HG03378 (cell line): Measurements from ENCODE around the gene SBK2.

ENCODE experiments used
- ATAC-seq: cut with Tn5 transposase; IDR thresholded peaks from one replicate; pipeline ENCODE4 v1.9.1; 2021; ENCODE audit warnings: mild to moderate bottlenecking, moderate library complexity; ENCODE audit not compliant: unreplicated experiment

The SBK2 gene

GRCh38 chr19:55559684-55560083, 22.8 kb upstream of the SBK2 start:
- no peak for ATAC-seq

- no peak for ATAC-seq
Measured at GRCh38 chr19:55554741-55555152, 17.8 kb upstream of the SBK2 start.

- no peak for ATAC-seq
Measured at GRCh38 chr19:55554302-55554701, 17.4 kb upstream of the SBK2 start.

- ATAC-seq, result no peak
Measured at GRCh38 chr19:55553217-55554182, 16.6 kb upstream of the SBK2 start.

GRCh38 chr19:55552620-55553019, 15.7 kb upstream of the SBK2 start:
- ATAC-seq, result no peak

- ATAC-seq, result no peak
Measured at GRCh38 chr19:55552206-55552605, 15.3 kb upstream of the SBK2 start.

- no peak for ATAC-seq
Measured at GRCh38 chr19:55550321-55550650, 13.4 kb upstream of the SBK2 start.

- ATAC-seq, result no peak
Measured at GRCh38 chr19:55549500-55550320, 12.8 kb upstream of the SBK2 start.

- no peak for ATAC-seq
Measured at GRCh38 chr19:55546822-55547614, 10.1 kb upstream of the SBK2 start.

- ATAC-seq, result no peak
Measured at GRCh38 chr19:55546011-55546410, 9.1 kb upstream of the SBK2 start.

- ATAC-seq, result no peak
Measured at GRCh38 chr19:55545443-55545842, 8.5 kb upstream of the SBK2 start, which contains the start of gene SBK3. TSS of gene SBK3 (minus strand) at chr19:55545543. CDS start at chr19:55545543, 0 bp downstream.

- no peak for ATAC-seq
Measured at GRCh38 chr19:55544776-55545439, 8.0 kb upstream of the SBK2 start.

- no peak for ATAC-seq
Measured at GRCh38 chr19:55544014-55544413, 7.1 kb upstream of the SBK2 start.

GRCh38 chr19:55543567-55543966, 6.6 kb upstream of the SBK2 start:
- ATAC-seq, result no peak

GRCh38 chr19:55542292-55542855, 5.4 kb upstream of the SBK2 start:
- ATAC-seq, result no peak

- ATAC-seq, result no peak
Measured at GRCh38 chr19:55541091-55541490, 4.2 kb upstream of the SBK2 start.

- ATAC-seq, result no peak
Measured at GRCh38 chr19:55540619-55541018, 3.7 kb upstream of the SBK2 start.

GRCh38 chr19:55539090-55539984, 2.4 kb upstream of the SBK2 start:
- ATAC-seq, result no peak

GRCh38 chr19:55538132-55538531, 1.2 kb upstream of the SBK2 start:
- ATAC-seq, result no peak
